ENCODE data around the gene VPS52.
A peak's percentile ranks its signal among the peaks of the same experiment; 100 is the strongest.

GRCh38 chr6:33248932-33249731 is 22.5 kb downstream of the VPS52 start:
- no peak for TF ChIP-seq CTCF (IDR thresholded peaks at IDR 0.05; ENCODE audit: insufficient read depth, low read length)
- peak; percentile 89 for TF ChIP-seq POLR2AphosphoS5 (IDR thresholded peaks at IDR 0.05; ENCODE audit: low read depth)
- no peak for TF ChIP-seq SPI1 (IDR thresholded peaks at IDR 0.05; ENCODE audit: borderline replicate concordance, low read depth)

Measured in HL-60 (cell line).